ENCODE data around the gene TEX36. TPM values are rescaled to one million over a fixed set of nuclear protein-coding genes. Genes with fewer than 3 reads are reported as not detected.

The TEX36 gene
- total RNA-seq, 1 experiment from 2014 or later = 1.3 TPM

DNA sequence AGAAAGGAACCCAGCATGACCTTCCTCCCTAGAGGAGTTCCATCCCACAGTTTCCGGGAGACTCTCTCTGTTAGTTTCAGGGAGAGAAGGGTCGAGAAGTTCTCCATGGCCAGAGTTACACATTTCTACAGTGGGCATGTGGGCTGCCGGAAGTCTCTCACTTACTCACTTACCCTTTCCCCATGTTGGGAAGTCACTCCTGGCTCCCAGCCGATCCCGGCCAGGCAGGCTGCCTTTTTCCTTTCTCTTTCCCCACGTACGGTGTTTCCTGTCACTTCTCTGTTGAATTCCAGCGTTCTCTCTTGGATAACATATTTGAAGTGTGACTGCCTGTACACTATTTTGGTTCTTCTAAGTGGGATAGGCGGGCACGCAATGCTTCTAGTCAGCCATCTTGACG is 3.5 kb downstream of the TEX36 start:
- no peak overlapping the region for H3K27ac ChIP-seq (ENCODE audit: low read depth, low read length, poor library complexity, severe bottlenecking)
- no TSS peak for BruUV-seq (replicated peaks)
- POLR2A ChIA-PET (ENCODE audit: low non-redundant PET) = no interaction called here
- H3K27me3 ChIP-seq (replicated peaks; ENCODE audit: insufficient read depth, low read depth, low read length, poor library complexity) = no peaks in the 10 kb centered on the region
- peaks cover 6% of the 10 kb centered on the region for H3K9me3 ChIP-seq (ENCODE audit: low read depth, low read length, poor library complexity, severe bottlenecking)
- no peak for DNase-seq (ENCODE audit: low spot score)
- intact Hi-C loops (cut with micrococcal nuclease; ENCODE audit: unreplicated experiment) = no loop called here
- CTCF ChIA-PET = no interaction called here
- no peaks in the 10 kb centered on the region for H3K4me1 ChIP-seq (ENCODE audit: insufficient read depth, low read length, poor library complexity, severe bottlenecking)
- TF ChIP-seq, protein P1, sequence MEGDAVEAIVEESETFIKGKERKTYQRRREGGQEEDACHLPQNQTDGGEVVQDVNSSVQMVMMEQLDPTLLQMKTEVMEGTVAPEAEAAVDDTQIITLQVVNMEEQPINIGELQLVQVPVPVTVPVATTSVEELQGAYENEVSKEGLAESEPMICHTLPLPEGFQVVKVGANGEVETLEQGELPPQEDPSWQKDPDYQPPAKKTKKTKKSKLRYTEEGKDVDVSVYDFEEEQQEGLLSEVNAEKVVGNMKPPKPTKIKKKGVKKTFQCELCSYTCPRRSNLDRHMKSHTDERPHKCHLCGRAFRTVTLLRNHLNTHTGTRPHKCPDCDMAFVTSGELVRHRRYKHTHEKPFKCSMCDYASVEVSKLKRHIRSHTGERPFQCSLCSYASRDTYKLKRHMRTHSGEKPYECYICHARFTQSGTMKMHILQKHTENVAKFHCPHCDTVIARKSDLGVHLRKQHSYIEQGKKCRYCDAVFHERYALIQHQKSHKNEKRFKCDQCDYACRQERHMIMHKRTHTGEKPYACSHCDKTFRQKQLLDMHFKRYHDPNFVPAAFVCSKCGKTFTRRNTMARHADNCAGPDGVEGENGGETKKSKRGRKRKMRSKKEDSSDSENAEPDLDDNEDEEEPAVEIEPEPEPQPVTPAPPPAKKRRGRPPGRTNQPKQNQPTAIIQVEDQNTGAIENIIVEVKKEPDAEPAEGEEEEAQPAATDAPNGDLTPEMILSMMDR (conservative IDR thresholded peaks at IDR 0.05; ENCODE audit: low read depth, low read length) = no peak
- no peak for TF ChIP-seq EZH2 (IDR thresholded peaks at IDR 0.05; ENCODE audit: borderline replicate concordance, low read depth, low read length, poor library complexity, severe bottlenecking)
- no peak overlapping the region for H3K4me3 ChIP-seq (ENCODE audit: low read depth, low read length, poor library complexity, severe bottlenecking)
- H3K36me3 ChIP-seq (ENCODE audit: insufficient read depth, low read length, poor library complexity, severe bottlenecking) = no peaks in the 10 kb centered on the region

DNA sequence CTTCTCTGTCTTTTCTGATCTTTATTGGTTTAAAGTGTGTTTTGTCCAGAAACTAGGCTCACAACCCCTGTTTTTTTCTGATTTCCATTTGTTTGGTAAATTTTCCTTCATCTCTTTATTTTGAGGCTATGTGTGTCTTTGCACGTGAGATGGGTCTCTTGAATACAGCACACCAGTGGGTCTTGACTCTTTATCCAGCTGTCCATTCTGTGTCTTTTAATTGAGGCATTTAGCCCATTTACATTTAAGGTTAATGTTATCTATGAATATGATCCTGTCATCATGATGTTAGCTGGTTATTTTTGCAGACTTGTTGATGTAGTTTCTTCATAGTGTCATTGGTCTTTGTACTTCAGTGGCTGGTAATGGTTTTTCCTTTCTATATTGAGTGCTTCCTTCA is 10.1 kb downstream of the TEX36 start:
- no peak for DNase-seq (ENCODE audit: low spot score)
- Histone ChIP-seq H3K9me3 (ENCODE audit: low read depth, low read length, poor library complexity, severe bottlenecking) (peaks cover 10% of the 10 kb centered on the region), H3K4me1 (ENCODE audit: insufficient read depth, low read length, poor library complexity, severe bottlenecking) (no peaks in the 10 kb centered on the region), H3K27me3 (replicated peaks; ENCODE audit: insufficient read depth, low read depth, low read length, poor library complexity) (no peaks in the 10 kb centered on the region), H3K4me3 (ENCODE audit: low read depth, low read length, poor library complexity, severe bottlenecking) (no peak overlapping the region), H3K27ac (ENCODE audit: low read depth, low read length, poor library complexity, severe bottlenecking) (no peak overlapping the region), H3K36me3 (ENCODE audit: insufficient read depth, low read length, poor library complexity, severe bottlenecking) (no peaks in the 10 kb centered on the region)
- POLR2A ChIA-PET (ENCODE audit: low non-redundant PET) = no interaction called here
- CTCF ChIA-PET = no interaction called here
- TF ChIP-seq EZH2 (IDR thresholded peaks at IDR 0.05; ENCODE audit: borderline replicate concordance, low read depth, low read length, poor library complexity, severe bottlenecking) = no peak
- TF ChIP-seq, protein P1 (conservative IDR thresholded peaks at IDR 0.05; ENCODE audit: low read depth, low read length) = no peak
- intact Hi-C loops (cut with micrococcal nuclease; ENCODE audit: unreplicated experiment) = no loop called here
- no TSS peak for BruUV-seq (replicated peaks)

DNA sequence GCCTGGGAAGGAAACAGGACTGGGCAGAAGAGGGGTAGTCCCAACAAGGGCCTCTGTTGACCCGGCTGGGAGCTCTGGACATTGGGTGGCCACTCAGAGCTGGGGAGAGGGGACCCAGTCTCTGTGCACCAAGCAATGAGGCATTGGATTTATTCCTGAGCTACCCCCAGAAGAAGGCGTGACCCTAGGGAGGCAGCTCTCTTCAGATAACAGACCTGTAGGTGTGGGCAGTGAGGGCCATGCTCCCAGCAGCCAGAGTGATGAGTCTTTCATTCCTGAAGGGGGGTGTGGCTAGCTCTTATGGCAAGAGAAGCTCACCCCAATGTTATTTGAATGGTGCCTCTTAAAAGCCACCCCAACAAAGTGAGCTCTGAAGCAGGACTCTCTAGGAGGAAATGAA is 20.4 kb downstream of the TEX36 start:
- Histone ChIP-seq H3K36me3 (ENCODE audit: insufficient read depth, low read length, poor library complexity, severe bottlenecking) (no peaks in the 10 kb centered on the region), H3K4me3 (ENCODE audit: low read depth, low read length, poor library complexity, severe bottlenecking) (no peak overlapping the region), H3K9me3 (ENCODE audit: low read depth, low read length, poor library complexity, severe bottlenecking) (no peaks in the 10 kb centered on the region), H3K4me1 (ENCODE audit: insufficient read depth, low read length, poor library complexity, severe bottlenecking) (peaks cover 16% of the 10 kb centered on the region), H3K27ac (ENCODE audit: low read depth, low read length, poor library complexity, severe bottlenecking) (peak overlapping the region; percentile 74), H3K27me3 (replicated peaks; ENCODE audit: insufficient read depth, low read depth, low read length, poor library complexity) (no peaks in the 10 kb centered on the region)
- BruUV-seq (replicated peaks) = no TSS peak
- no peak for DNase-seq (ENCODE audit: low spot score)
- intact Hi-C loops (cut with micrococcal nuclease; ENCODE audit: unreplicated experiment) = no loop called here
- CTCF ChIA-PET = no interaction called here
- POLR2A ChIA-PET (ENCODE audit: low non-redundant PET) = no interaction called here
- TF ChIP-seq EZH2 (IDR thresholded peaks at IDR 0.05; ENCODE audit: borderline replicate concordance, low read depth, low read length, poor library complexity, severe bottlenecking) = no peak
- TF ChIP-seq, protein P1 (conservative IDR thresholded peaks at IDR 0.05; ENCODE audit: low read depth, low read length) = no peak
